ENCODE results near the gene MAN1A1.
"Not testable (repeated sequence)": the region's sequence is repeated elsewhere in the genome, so short reads cannot be mapped to it uniquely, and the experiment has no call there.

MAN1A1 gene

DNA sequence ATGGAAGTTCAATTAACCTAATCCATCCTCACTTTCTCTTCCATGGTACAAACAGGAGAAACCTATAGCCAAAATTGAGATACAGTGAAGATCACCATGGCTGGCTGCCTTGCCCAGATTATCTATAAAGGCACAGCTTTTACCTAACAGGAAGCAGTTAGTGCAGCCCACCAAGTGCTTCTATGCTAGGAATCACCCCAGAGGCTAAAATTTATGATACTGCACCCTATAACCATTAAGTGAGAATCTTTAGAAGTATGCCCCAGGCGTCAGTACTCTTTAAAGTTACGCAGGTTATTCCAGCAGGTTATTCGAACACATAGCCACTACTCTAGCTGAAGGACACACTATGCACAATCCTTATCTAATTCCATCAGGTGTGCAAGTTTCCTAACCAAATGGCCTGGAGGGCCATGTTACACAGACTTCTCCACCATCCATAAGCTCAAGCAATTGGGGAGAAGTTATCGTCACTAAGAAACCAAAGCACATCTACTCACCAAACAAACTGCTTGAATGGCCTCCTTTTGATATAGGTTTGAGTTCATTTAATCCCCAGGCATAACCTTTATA, 43.1 kb downstream of the MAN1A1 start:
- 84 to 96% methylated on average over 3 of the region's 4 CpGs for WGBS, 2 experiments (ENCODE audit: insufficient coverage in 2 of 2)
- Histone ChIP-seq H3K27ac (ENCODE audit: low read depth, low read length, severe bottlenecking) (no peak overlapping the region), H3K4me1 (ENCODE audit: control insufficient read depth, insufficient read depth, low read length, poor library complexity, severe bottlenecking) (peaks cover 10% of the 10 kb centered on the region), H3K36me3 (ENCODE audit: control insufficient read depth, insufficient read depth, low read length) (peaks cover 17% of the 10 kb centered on the region), H3K9me3 (ENCODE audit: control insufficient read depth, low read length) (no peaks in the 10 kb centered on the region), H3K4me3 (ENCODE audit: extremely low read depth, insufficient read depth, low read length, poor library complexity, severe bottlenecking) (no peak overlapping the region)

DNA sequence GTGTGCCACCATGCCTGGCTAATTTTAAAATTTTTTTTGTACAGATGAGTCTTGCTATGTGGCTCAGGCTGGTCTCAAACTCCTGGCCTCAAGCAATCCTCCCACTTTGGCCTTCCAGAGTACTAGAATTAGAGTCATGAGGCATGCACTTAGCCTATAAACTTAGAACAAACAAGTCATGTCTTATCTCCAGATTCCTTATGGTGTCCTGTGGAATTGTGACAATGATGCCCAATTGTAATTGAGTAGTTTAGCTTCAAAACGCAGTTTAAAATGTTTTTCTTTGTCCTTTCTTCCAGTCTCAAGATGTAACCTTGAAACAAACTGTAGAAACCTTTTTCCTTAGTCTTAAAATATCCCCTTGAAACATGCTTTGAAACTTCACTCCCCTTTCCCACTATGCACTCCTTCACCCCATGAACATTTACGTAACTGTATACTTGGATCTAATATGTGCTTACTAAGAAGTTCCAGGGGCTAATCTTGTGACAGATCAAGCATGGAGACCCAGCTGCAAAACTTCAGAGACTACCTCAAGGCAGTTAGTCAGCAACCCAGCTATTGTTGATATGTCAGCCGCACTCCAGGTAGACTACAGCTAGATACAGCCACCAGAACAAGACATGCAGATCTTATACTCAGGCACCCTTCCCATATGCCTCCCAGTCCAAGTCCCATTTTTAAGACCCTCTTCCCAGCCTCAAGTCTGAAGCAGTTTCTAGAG, 46.2 kb downstream of the MAN1A1 start:
- no peaks in the 10 kb centered on the region for H3K4me1 ChIP-seq (ENCODE audit: control insufficient read depth, insufficient read depth, low read length, poor library complexity, severe bottlenecking)
- no peak overlapping the region for H3K27ac ChIP-seq (ENCODE audit: low read depth, low read length, severe bottlenecking)
- no peaks in the 10 kb centered on the region for H3K9me3 ChIP-seq (ENCODE audit: control insufficient read depth, low read length)
- peaks cover 22% of the 10 kb centered on the region for H3K36me3 ChIP-seq (ENCODE audit: control insufficient read depth, insufficient read depth, low read length)
- WGBS, 2 experiments (ENCODE audit: insufficient coverage in 2 of 2) = 88 to 100% methylated on average over 1 of the region's 3 CpGs
- no peak overlapping the region for H3K4me3 ChIP-seq (ENCODE audit: extremely low read depth, insufficient read depth, low read length, poor library complexity, severe bottlenecking)

DNA sequence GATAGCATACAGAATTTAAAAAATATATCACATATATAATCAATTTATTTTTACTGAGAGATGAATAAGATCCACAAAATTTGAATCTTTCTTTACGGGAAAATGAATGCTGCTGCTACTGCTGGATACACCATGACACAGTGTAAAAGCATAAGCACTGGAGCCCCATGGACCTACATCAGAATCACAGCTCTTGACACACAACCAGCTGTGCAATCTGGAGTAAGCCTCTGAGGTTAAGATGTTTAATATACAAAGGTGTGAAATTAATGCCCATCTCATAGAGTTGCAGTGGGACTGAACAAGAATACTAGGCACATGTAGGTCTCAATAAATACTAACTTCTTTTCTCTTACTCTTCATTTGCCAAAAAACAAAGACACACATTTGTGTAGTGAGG, 48.1 kb downstream of the MAN1A1 start:
- H3K9me3 ChIP-seq (ENCODE audit: control insufficient read depth, low read length) = no peaks in the 10 kb centered on the region
- H3K4me3 ChIP-seq (ENCODE audit: extremely low read depth, insufficient read depth, low read length, poor library complexity, severe bottlenecking) = no peak overlapping the region

DNA sequence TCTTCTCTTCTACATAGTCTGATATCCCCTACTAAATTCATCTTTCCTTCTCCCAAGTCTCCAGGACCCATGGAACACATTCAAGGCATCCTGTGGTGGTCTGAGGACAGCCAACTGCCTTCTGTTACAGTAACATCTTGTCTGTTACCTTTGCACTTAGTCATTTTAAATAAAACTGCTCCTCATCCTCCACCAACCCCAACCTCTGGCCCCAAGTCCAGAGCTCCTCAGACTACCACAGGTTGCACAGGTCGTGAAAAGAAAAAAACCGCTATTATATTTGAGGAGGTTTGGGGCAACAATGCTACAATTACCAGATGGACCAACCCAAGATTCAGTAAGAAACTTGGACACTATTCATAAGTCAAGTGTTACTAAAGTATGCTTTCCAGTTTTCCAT, 49.9 kb downstream of the MAN1A1 start:
- peaks cover 7% of the 10 kb centered on the region for H3K36me3 ChIP-seq (ENCODE audit: control insufficient read depth, insufficient read depth, low read length)
- H3K9me3 ChIP-seq (ENCODE audit: control insufficient read depth, low read length) = no peaks in the 10 kb centered on the region
- no peaks in the 10 kb centered on the region for H3K4me1 ChIP-seq (ENCODE audit: control insufficient read depth, insufficient read depth, low read length, poor library complexity, severe bottlenecking)
- no peak overlapping the region for H3K27ac ChIP-seq (ENCODE audit: low read depth, low read length, severe bottlenecking)
- H3K4me3 ChIP-seq (ENCODE audit: extremely low read depth, insufficient read depth, low read length, poor library complexity, severe bottlenecking) = no peak overlapping the region
- no CpG with 5 or more reads among the region's 2 CpGs for WGBS, 2 experiments (ENCODE audit: insufficient coverage in 2 of 2)

More for the DNA sequence above, 48.1 kb downstream of the MAN1A1 start:
- no peak overlapping the region for H3K27ac ChIP-seq (ENCODE audit: low read depth, low read length, severe bottlenecking)
- WGBS, 2 experiments (ENCODE audit: insufficient coverage in 2 of 2) = 100% methylated on average over 1 of the region's 1 CpG; no CpG with 5 or more reads in 1 of the 2 experiments
- H3K4me1 ChIP-seq (ENCODE audit: control insufficient read depth, insufficient read depth, low read length, poor library complexity, severe bottlenecking) = no peaks in the 10 kb centered on the region
- H3K36me3 ChIP-seq (ENCODE audit: control insufficient read depth, insufficient read depth, low read length) = peaks cover 18% of the 10 kb centered on the region

DNA sequence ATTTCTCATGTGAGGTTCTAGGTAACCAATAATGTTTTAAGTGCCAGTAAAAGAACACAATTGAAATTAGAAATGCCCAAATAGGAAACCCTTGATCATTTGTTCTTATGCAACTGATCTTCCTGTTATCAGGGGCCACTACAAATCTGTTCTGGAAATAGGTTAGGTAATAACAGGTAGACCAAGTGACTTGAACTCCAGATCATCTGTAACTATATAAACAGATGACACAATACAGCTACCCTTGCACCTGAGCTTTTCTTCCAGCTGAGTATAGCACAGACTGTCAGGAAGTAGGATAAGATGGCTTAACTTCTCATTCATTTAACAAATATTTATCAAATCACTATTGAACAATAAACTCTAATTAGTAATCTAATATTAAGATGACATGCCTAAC, 52.5 kb downstream of the MAN1A1 start:
- H3K9me3 ChIP-seq (ENCODE audit: control insufficient read depth, low read length) = no peaks in the 10 kb centered on the region
- H3K4me3 ChIP-seq (ENCODE audit: extremely low read depth, insufficient read depth, low read length, poor library complexity, severe bottlenecking) = no peak overlapping the region
- peaks cover 7% of the 10 kb centered on the region for H3K36me3 ChIP-seq (ENCODE audit: control insufficient read depth, insufficient read depth, low read length)
- no peak overlapping the region for H3K27ac ChIP-seq (ENCODE audit: low read depth, low read length, severe bottlenecking)
- no peaks in the 10 kb centered on the region for H3K4me1 ChIP-seq (ENCODE audit: control insufficient read depth, insufficient read depth, low read length, poor library complexity, severe bottlenecking)

DNA sequence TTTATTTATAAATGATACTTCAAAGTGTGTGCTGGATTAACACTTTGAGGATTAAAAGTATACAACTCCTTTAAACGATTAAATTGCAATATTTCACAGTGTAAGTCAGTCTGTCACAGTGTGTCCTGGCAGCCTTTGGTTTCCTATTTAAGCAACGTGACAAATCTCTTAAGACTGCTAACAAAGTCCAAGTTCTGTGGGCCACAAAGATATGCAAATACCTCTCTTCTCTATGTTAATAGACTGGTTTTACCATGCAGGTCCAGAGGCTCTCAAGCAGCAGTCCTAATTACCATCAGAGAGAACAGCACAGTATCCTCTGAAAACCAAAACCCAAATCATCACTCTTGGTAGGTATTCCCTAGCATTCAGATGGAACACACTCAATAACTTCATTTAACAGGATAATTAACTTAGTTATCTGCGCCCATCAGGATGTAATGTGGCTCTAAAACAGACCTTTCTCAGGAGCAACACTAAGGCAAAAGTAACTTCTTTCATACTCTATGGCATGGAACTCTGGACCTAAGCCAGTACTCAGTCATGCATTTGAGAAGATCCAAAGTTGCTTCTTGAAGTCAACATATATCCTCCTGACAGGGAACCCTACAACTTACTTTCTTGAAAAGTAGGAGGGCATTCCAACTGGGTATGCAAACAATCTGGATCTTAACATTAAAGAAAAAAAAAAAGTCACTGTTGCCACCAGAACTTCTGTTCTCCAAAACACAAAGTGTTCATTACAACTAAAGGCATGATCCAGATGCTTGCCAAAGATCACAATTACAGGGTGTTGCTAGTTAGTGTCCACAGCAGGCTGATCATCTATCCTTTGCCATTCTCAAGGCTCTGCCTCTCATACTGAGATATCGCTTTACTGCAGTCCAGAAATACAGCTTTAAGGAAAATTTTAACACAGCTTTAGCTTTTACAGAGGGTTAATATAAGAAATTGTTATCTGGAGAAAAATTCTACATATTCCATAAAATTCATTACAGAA, 53.2 kb downstream of the MAN1A1 start:
- Histone ChIP-seq H3K4me3 (ENCODE audit: extremely low read depth, insufficient read depth, low read length, poor library complexity, severe bottlenecking) (no peak overlapping the region), H3K4me1 (ENCODE audit: control insufficient read depth, insufficient read depth, low read length, poor library complexity, severe bottlenecking) (no peaks in the 10 kb centered on the region), H3K9me3 (ENCODE audit: control insufficient read depth, low read length) (no peaks in the 10 kb centered on the region), H3K27ac (ENCODE audit: low read depth, low read length, severe bottlenecking) (no peak overlapping the region), H3K36me3 (ENCODE audit: control insufficient read depth, insufficient read depth, low read length) (peaks cover 4% of the 10 kb centered on the region)
- 68 to 71% methylated on average over 3 of the region's 4 CpGs for WGBS, 2 experiments (ENCODE audit: insufficient coverage in 2 of 2)

DNA sequence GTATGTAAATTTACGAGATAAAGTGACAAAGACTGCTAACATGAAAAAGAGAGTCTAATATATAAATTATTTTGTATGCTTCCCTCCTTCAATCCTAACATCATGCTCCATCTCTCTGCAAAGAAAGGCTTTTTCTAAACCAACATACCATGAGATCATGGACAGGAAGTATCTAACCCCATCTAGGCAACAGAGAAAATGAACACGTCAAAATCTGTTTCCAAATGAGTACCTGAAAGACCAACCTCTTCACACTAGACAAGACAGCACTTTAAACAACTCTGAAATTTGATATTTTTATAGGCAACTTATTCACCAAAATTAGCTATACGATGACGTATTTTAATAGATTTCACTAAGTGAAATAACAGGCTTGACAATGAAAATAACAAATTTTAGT, 54.6 kb downstream of the MAN1A1 start:
- Histone ChIP-seq H3K9me3 (ENCODE audit: control insufficient read depth, low read length) (no peaks in the 10 kb centered on the region), H3K27ac (ENCODE audit: low read depth, low read length, severe bottlenecking) (no peak overlapping the region), H3K4me3 (ENCODE audit: extremely low read depth, insufficient read depth, low read length, poor library complexity, severe bottlenecking) (no peak overlapping the region), H3K36me3 (ENCODE audit: control insufficient read depth, insufficient read depth, low read length) (peaks cover 2% of the 10 kb centered on the region), H3K4me1 (ENCODE audit: control insufficient read depth, insufficient read depth, low read length, poor library complexity, severe bottlenecking) (no peaks in the 10 kb centered on the region)
- 92% methylated on average over 2 of the region's 4 CpGs; no CpG with 5 or more reads in 1 of the 2 experiments for WGBS, 2 experiments (ENCODE audit: insufficient coverage in 2 of 2)

DNA sequence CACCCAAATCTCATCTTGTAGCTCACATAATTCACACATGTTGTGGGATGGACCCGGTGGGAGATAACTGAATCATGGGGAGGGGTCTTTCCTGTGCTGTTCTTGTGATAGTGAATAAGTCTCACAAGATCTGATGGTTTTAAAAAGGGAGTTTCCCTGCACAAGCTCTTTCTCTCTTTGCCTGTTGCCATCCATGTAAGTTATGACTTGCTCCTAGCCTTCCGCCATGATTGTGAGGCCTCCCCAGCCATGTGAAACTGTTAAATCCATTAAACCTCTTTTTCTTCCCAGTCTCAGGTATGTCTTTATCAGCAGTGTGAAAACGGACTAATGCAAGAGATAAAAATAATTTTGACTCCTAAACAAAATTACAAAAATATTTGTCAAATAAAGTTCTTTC, 58.5 kb downstream of the MAN1A1 start:
- H3K4me3 ChIP-seq (ENCODE audit: extremely low read depth, insufficient read depth, low read length, poor library complexity, severe bottlenecking); H3K9me3 ChIP-seq (ENCODE audit: control insufficient read depth, low read length); H3K4me1 ChIP-seq (ENCODE audit: control insufficient read depth, insufficient read depth, low read length, poor library complexity, severe bottlenecking); H3K27ac ChIP-seq (ENCODE audit: low read depth, low read length, severe bottlenecking); H3K36me3 ChIP-seq (ENCODE audit: control insufficient read depth, insufficient read depth, low read length): not testable (repeated sequence)
- WGBS, 2 experiments (ENCODE audit: insufficient coverage in 2 of 2) = 92 to 100% methylated on average over 1 of the region's 3 CpGs

DNA sequence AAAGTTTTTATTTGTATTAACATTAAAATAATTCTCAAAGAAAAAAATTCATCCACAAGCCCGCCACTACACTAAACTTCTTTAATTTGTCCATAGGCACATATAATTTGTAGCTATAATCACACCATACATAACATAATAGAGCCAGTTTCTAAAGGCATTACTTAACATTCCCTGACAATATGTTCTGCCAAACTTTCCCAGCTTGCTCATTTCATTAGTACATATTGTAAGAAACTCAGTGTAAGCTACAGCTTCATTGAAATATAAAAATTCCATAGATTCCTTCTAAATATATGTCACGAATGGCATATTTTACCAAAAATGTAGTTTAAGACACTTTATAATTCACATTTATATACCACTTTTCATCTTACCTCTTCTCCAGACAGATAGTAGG, 59.3 kb downstream of the MAN1A1 start:
- Histone ChIP-seq H3K4me3 (ENCODE audit: extremely low read depth, insufficient read depth, low read length, poor library complexity, severe bottlenecking) (no peak overlapping the region), H3K27ac (ENCODE audit: low read depth, low read length, severe bottlenecking) (no peak overlapping the region), H3K4me1 (ENCODE audit: control insufficient read depth, insufficient read depth, low read length, poor library complexity, severe bottlenecking) (no peaks in the 10 kb centered on the region), H3K9me3 (ENCODE audit: control insufficient read depth, low read length) (no peaks in the 10 kb centered on the region), H3K36me3 (ENCODE audit: control insufficient read depth, insufficient read depth, low read length) (peaks cover 7% of the 10 kb centered on the region)
- WGBS, 2 experiments (ENCODE audit: insufficient coverage in 2 of 2) = 100% methylated on average over 1 of the region's 2 CpGs; no CpG with 5 or more reads in 1 of the 2 experiments

DNA sequence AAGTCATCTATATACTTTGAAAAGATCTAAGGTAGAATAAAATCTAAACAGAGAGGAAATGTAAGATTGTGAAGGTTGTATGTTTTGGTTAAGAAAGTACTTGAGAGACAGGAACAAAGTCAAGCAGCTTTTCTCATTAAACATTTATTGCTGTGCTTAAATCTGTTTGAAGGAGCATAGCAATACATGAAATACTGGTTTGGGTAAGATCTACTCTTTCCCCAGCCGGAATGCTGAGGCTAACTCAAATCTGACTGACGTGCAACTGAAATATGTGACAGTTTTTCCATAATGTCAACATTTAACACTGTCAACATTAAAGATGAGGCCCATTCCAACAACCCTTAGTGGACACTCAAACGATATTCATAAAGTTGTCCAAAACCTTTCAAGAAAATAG, 59.9 kb downstream of the MAN1A1 start:
- Histone ChIP-seq H3K4me3 (ENCODE audit: extremely low read depth, insufficient read depth, low read length, poor library complexity, severe bottlenecking) (no peak overlapping the region), H3K27ac (ENCODE audit: low read depth, low read length, severe bottlenecking) (no peak overlapping the region), H3K4me1 (ENCODE audit: control insufficient read depth, insufficient read depth, low read length, poor library complexity, severe bottlenecking) (no peaks in the 10 kb centered on the region), H3K36me3 (ENCODE audit: control insufficient read depth, insufficient read depth, low read length) (peaks cover 7% of the 10 kb centered on the region), H3K9me3 (ENCODE audit: control insufficient read depth, low read length) (no peaks in the 10 kb centered on the region)
- WGBS, 2 experiments (ENCODE audit: insufficient coverage in 2 of 2) = 93 to 100% methylated on average over 1 to 2 of the region's 3 CpGs
